Measurements from ENCODE around the gene GLRX2.

DNA sequence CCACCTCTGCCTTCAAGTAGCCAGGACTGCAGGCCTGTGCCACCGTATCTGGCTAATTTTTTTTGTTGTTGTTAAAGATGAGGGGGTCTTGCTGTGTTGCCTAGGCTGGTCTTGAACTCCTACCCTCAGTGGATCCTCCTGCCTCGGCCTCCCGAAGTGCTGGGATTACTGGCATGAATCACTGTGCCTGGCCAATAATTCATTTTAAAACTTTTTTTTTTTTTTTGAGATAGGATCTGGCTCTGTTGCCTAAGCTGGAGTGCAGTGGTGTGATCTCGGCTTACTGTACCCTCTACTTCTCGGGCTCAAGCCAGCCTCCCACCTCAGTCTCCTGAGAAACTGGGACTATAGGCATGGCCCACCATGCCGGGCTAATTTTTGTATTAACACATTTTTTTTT is 20.2 kb upstream of the GLRX2 start:
- TF ChIP-seq, protein P1, sequence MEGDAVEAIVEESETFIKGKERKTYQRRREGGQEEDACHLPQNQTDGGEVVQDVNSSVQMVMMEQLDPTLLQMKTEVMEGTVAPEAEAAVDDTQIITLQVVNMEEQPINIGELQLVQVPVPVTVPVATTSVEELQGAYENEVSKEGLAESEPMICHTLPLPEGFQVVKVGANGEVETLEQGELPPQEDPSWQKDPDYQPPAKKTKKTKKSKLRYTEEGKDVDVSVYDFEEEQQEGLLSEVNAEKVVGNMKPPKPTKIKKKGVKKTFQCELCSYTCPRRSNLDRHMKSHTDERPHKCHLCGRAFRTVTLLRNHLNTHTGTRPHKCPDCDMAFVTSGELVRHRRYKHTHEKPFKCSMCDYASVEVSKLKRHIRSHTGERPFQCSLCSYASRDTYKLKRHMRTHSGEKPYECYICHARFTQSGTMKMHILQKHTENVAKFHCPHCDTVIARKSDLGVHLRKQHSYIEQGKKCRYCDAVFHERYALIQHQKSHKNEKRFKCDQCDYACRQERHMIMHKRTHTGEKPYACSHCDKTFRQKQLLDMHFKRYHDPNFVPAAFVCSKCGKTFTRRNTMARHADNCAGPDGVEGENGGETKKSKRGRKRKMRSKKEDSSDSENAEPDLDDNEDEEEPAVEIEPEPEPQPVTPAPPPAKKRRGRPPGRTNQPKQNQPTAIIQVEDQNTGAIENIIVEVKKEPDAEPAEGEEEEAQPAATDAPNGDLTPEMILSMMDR (IDR thresholded peaks at IDR 0.05): no peak
- TF ChIP-seq, protein P2, sequence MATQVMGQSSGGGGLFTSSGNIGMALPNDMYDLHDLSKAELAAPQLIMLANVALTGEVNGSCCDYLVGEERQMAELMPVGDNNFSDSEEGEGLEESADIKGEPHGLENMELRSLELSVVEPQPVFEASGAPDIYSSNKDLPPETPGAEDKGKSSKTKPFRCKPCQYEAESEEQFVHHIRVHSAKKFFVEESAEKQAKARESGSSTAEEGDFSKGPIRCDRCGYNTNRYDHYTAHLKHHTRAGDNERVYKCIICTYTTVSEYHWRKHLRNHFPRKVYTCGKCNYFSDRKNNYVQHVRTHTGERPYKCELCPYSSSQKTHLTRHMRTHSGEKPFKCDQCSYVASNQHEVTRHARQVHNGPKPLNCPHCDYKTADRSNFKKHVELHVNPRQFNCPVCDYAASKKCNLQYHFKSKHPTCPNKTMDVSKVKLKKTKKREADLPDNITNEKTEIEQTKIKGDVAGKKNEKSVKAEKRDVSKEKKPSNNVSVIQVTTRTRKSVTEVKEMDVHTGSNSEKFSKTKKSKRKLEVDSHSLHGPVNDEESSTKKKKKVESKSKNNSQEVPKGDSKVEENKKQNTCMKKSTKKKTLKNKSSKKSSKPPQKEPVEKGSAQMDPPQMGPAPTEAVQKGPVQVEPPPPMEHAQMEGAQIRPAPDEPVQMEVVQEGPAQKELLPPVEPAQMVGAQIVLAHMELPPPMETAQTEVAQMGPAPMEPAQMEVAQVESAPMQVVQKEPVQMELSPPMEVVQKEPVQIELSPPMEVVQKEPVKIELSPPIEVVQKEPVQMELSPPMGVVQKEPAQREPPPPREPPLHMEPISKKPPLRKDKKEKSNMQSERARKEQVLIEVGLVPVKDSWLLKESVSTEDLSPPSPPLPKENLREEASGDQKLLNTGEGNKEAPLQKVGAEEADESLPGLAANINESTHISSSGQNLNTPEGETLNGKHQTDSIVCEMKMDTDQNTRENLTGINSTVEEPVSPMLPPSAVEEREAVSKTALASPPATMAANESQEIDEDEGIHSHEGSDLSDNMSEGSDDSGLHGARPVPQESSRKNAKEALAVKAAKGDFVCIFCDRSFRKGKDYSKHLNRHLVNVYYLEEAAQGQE (IDR thresholded peaks at IDR 0.05; ENCODE audit: insufficient read depth in 1 of 2, low read depth in 2 of 2, low read length in 1 of 2): no peak
- TF ChIP-seq SIN3A (IDR thresholded peaks at IDR 0.05; ENCODE audit: borderline replicate concordance, insufficient read depth, low read depth, low read length) (no peak), POLR2AphosphoS5 (IDR thresholded peaks at IDR 0.05; ENCODE audit: low read depth, low read length) (no peak)
